ENCODE results near the gene PPP6R2.

- TF ChIP-seq CTCF (IDR thresholded peaks at IDR 0.05) (no peak), POLR2A (IDR thresholded peaks at IDR 0.05) (no peak)
Measured at GRCh38 chr22:50312371-50312770, 30.8 kb upstream of the PPP6R2 start.

Data from thyroid gland (tissue), 4 donors.